Spinal cord (tissue), 10 donors: ENCODE measurements around the gene NMNAT1. TPM values are rescaled to one million over a fixed set of nuclear protein-coding genes. Genes with fewer than 3 reads are reported as not detected.
"Not testable (repeated sequence)": the region's sequence is repeated elsewhere in the genome, so short reads cannot be mapped to it uniquely, and the experiment has no call there.

ENCODE experiments used
- DNase-seq, 6 donors: peaks; one replicate each; pipeline versions ENCODE4 v3.0.0 to v3.0.0-alpha.2; 2013 to 2015; ENCODE audit warnings: low spot score in 6 of 6, low read depth in 4 of 6
- H3K27ac ChIP-seq: one replicate; pipeline ENCODE4 v1.5.1; 2013; ENCODE audit warnings: low read depth, low read length, control low read depth
- H3K27me3 ChIP-seq: one replicate; pipeline ENCODE4 v1.6.1; 2013; ENCODE audit warnings: low read length; ENCODE audit not compliant: control insufficient read depth, insufficient read depth
- H3K36me3 ChIP-seq: one replicate; pipeline ENCODE4 v1.6.1; 2013; ENCODE audit warnings: low read length; ENCODE audit not compliant: control insufficient read depth, insufficient read depth
- H3K4me1 ChIP-seq: one replicate; pipeline ENCODE4 v1.6.1; 2013; ENCODE audit warnings: low read length; ENCODE audit not compliant: control insufficient read depth, insufficient read depth
- H3K4me3 ChIP-seq: one replicate; pipeline ENCODE4 v1.5.1; 2013; ENCODE audit warnings: low read depth, low read length, control low read depth
- H3K9me3 ChIP-seq: one replicate; pipeline ENCODE4 v1.6.1; 2013; ENCODE audit warnings: low read length; ENCODE audit not compliant: control insufficient read depth, insufficient read depth
- WGBS: methylation state at CpG from one replicate; pipeline ENCODE4 v1.1.5; 2013; ENCODE audit warnings: missing lambda C conversion rate; ENCODE audit not compliant: insufficient coverage; 5-methylcytosine and 5-hydroxymethylcytosine counted together
- polyA plus RNA-seq, 2 donors: library from polyadenylated mRNA; unstranded; fragments of 120-200 nt; gene quantifications; one replicate each; pipeline ENCODE4 v1.2.1, GENCODE V29; 2013; ENCODE audit not compliant: insufficient read length in 2 of 2
- small RNA-seq: library from RNA; depleted of rRNA; stranded (forward); fragments of <200 nt; gene quantifications from one replicate; pipeline ENCODE3, GENCODE V24; 2014; ENCODE audit warnings: low replicate concordance
- total RNA-seq, 2 donors: library from RNA; depleted of rRNA in 1 of 2; stranded (reverse); fragments of 120-200 nt in 1 of 2; fragments of >200 nt in 1 of 2; gene quantifications; one replicate each; pipeline versions ENCODE4 v1.2.3 to v1.2.4, GENCODE V29; 2013 to 2014
- donor health status: healthy.

Gene NMNAT1
- total and polyA plus RNA-seq, 4 donors, result 11.3 to 17.6 (median 12.2) TPM

DNA sequence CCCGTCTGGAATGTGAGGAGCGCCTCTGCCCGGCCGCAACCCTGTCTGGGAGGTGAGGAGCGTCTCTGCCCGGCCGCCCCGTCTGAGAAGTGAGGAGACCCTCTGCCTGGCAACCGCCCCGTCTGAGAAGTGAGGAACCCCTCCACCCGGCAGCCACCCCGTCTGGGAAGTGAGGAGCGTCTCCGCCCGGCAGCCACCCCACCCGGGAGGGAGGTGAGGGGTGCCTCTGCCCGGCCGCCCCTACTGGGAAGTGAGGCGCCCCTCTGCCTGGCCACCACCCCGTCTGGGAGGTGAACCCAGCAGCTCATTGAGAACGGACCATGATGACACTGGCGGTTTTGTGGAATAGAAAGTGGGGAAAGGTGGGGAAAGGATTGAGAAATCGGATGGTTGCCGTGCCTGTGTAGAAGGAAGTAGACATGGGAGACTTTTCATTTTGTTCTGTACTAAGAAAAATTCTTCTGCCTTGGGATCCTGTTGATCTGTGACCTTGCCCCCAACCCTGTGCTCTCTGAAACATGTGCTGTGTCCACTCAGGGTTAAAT is 85.8 kb downstream of the NMNAT1 start:
- not testable (repeated sequence) for H3K9me3 ChIP-seq, H3K27me3 ChIP-seq, H3K4me3 ChIP-seq, DNase-seq, H3K27ac ChIP-seq, H3K36me3 ChIP-seq, H3K4me1 ChIP-seq
- WGBS, result 82% methylated on average over 17 of the region's 24 CpGs

DNA sequence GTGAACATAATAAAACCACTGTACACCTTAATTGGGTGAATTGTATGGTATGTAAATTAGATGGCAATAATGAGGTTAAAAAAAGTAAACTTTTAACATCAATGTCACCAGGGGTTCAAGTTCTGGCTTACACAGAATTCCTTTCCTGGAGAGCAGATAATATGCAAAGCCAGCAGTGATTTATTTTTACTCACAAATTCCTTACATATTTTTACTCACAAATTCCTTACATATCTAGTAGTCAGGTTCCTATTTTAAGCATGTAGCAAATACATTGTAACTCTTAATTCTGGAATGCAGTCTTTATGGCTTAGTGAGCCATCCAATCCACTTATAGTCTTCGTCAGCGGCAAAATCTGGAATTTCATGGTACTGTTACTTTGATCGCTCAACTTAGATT is 88.2 kb downstream of the NMNAT1 start:
- H3K4me3 ChIP-seq, result no peak overlapping the region
- WGBS, result no CpG with 5 or more reads among the region's 3 CpGs
- peak in 1 of 6 donors; percentile 20 for DNase-seq

DNA sequence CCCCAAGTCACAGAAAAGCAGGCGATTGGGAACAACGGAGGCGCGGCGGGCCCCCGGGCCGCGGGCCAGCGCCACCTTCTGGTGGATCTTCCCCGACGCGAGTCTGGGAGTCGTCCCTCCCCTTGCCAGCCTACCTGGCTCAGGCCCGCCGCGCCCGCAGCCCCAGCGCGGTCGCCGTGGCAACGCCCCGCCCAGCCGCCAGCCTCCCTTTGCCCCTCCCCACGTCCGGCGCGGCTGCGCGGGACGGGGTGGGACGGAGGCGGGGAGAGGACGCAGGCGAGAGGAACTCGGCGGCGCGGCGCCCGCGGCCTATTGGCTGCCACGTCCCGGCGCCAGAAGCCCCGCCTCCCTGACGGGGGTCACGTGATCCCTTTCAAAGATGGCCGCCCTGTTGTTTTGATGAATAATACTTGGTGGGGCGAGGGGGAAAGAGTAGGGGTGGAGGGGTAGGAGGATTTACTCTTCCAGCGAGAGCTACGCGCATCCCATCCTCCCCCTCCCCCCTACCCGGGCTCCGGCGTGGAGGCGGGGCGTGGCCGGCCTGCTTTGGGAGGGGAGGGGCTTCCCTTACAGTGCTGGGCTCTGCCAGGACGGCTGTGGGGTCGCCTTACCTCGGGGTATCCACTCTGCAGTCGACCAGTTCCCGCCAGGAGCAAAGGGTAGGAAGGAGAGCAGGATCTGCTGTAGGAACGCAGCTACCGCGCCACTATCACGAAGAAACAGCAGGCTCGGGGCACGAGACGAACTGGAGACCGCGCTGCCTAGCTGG is 89.5 kb downstream of the NMNAT1 start, which contains the start of gene UBE4B:
UBE4B (plus strand) TSS at position 369 of the 769 bp plus-strand sequence. CDS start 713 bp downstream, outside the sequence.
- peak; percentile 95 to 100 (median 98) for DNase-seq
- peaks cover 5% of the 10 kb centered on the region for H3K4me1 ChIP-seq
- H3K4me3 ChIP-seq, result peak within 1 kb of the TSS; percentile 95
- peaks cover 5% of the 10 kb centered on the region for H3K36me3 ChIP-seq
- H3K9me3 ChIP-seq, result no peaks in the 10 kb centered on the region
- H3K27me3 ChIP-seq, result no peaks in the 10 kb centered on the region
- peak within 1 kb of the TSS; percentile 98 for H3K27ac ChIP-seq
- under 1% methylated on average over 59 of the region's 73 CpGs for WGBS

More for the DNA sequence above, 88.2 kb downstream of the NMNAT1 start:
- no peaks in the 10 kb centered on the region for H3K9me3 ChIP-seq
- H3K27ac ChIP-seq, result no peak overlapping the region
- H3K4me1 ChIP-seq, result peaks cover 5% of the 10 kb centered on the region
- H3K27me3 ChIP-seq, result no peaks in the 10 kb centered on the region
- H3K36me3 ChIP-seq, result no peaks in the 10 kb centered on the region

- H3K4me3 ChIP-seq, result peak overlapping the region; percentile 95
- peak in 4 of 6 donors; percentile 15 to 77 (median 55) for DNase-seq
Observed at GRCh38 chr1:10033359-10033845, 90.1 kb downstream of the NMNAT1 start.

More at GRCh38 chr1:10033359-10033845, 90.1 kb downstream of the NMNAT1 start:
- H3K27me3 ChIP-seq, result no peaks in the 10 kb centered on the region
- WGBS, result 0% methylated on average over 11 of the region's 19 CpGs
- no peaks in the 10 kb centered on the region for H3K9me3 ChIP-seq
- H3K4me1 ChIP-seq, result peaks cover 5% of the 10 kb centered on the region
- peak overlapping the region; percentile 98 for H3K27ac ChIP-seq
- peaks cover 7% of the 10 kb centered on the region for H3K36me3 ChIP-seq

Small RNA genes lying within 50 kb of the gene (small RNA-seq; reads per million reads assigned to genes)
- 0.06 reads per million for gene MIR5697

Other genes with a start within 250 kb of the NMNAT1 start
- 100 to 1,000 TPM; 131 to 195 TPM for gene CLSTN1, start 119.5 kb upstream of the NMNAT1 start, total RNA-seq
- gene CLSTN1, start 119.5 kb upstream of the NMNAT1 start, polyA plus RNA-seq, result 100 to 1,000 TPM; 365 to 366 TPM
- 10 to 100 TPM; 30.1 to 46.4 TPM for gene CTNNBIP1, start 33.2 kb upstream of the NMNAT1 start, total RNA-seq
- 10 to 100 TPM; 61.9 to 69.5 TPM for gene CTNNBIP1, start 33.2 kb upstream of the NMNAT1 start, polyA plus RNA-seq
- 10 to 100 TPM; 64.9 to 67.3 TPM for gene LZIC, start 84 bp upstream of the NMNAT1 start, total RNA-seq
- gene LZIC, start 84 bp upstream of the NMNAT1 start, polyA plus RNA-seq, result 10 to 100 TPM; 51.5 to 63.5 TPM
- gene RBP7, start 53.8 kb downstream of the NMNAT1 start, total RNA-seq, result 1 to 10 TPM in 1 of 2 donors, under 1 TPM in 1; 0.89 to 3.4 TPM
- 1 to 10 TPM in 1 of 2 donors, not detected in 1; 1.9 TPM for gene RBP7, start 53.8 kb downstream of the NMNAT1 start, polyA plus RNA-seq
- 10 to 100 TPM; 35.4 to 38.7 TPM for gene UBE4B, start 89.5 kb downstream of the NMNAT1 start, total RNA-seq
- 10 to 100 TPM; 39.9 to 47.6 TPM for gene UBE4B, start 89.5 kb downstream of the NMNAT1 start, polyA plus RNA-seq